Glomerular visceral epithelial cell (primary cell): ENCODE measurements around the gene HEG1.

Experiments used
- DNase-seq: peaks from one replicate; pipeline ENCODE4 v3.0.0-alpha.2; 2016; ENCODE audit errors: extremely low spot score

The HEG1 gene

DNA sequence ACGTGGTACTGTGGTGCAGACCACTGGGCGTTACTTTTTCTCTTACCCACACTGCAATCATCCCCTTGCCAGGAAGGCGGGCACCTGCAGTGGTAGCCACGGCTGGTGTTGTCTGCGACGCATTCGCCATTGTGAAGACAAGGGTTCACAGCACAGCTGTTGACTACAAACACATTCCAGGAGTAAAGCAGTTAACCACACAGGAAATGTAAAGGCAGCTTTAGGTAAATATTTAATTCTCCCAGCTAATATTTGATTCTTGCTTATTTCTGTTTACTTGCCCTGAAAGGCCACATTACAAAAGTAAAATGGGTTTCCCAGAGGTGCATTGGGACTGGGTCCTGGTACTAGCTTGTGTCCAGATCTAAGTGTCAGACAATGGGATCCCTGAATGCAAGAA is 45.4 kb downstream of the HEG1 start:
- no peak for DNase-seq

DNA sequence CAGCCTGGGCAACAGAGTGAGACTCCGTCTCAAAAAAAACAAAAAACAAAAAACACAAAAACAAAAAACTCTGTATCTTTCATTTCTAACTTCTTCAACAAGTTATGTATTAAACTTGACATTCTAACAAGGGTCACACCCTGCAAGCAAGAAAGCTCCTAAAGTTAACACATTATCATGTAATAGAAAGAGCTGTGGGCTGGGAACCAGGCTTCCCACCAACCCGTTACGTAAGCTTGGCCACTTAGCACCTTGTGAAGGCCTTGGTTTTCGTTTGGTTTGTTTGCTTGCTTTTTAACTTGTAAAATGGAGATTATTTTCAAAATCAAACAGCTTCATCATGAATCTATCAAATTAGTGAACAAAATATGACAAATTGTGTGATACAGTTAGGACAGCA is 47.0 kb downstream of the HEG1 start:
- DNase-seq = no peak

DNA sequence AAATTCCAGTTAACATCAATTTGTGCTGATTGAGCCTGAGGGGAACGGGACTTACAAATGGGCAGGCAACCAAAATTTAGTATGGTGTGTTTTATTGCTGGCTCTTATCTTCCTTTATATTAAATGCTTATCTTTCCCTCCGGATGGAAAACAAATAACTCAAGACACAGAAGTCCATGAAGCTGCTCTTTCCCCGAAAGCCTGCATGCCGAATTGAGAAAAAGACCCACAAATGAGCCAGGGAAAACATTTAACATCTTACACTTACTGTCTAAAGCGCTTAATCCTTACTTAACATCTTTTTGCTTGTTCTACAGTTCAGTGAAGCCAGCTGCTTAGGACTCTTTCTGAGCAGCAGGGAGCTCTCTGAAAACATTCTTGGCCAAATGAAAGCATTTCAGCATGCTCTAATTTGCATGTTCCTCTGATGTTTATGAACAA is 49.5 kb downstream of the HEG1 start:
- no peak for DNase-seq

DNA sequence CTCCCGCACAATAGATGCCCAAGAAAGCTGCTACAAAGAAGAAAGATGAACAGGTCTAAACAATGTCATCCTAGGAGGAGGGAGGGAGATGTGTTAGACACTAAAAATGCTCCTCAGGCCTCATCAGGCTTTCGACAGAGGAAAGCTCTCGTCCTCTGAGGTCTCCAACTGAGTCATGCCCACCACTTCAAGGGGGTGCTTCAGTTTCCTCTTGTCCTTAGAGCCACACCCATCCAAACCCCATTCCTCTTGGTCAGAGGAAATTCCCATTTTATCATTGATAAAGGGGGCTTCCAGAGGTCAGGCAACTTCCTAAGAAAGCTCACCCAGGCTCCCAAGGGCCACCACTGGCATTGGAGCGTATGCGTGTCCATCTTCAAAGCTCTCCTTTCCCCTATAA is 50.1 kb downstream of the HEG1 start:
- DNase-seq = no peak

DNA sequence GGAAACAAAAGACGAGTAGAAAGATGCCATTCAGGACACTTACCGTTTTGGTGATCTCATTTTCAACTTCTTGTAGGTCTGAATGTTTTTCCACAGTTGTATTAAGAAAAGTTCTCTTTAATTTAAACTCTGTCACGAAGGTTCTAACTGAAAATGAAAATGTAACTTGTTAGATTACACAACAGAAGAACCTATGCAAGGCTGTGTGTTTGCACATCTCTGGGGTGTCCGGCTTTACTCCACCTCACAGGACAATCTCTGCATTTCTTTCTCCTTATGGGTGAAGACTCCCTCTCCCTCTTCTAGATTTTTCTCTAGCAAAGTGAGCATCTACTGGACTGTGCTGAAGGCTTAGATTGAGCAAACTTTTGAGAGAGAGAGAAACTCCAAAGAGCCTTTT is 50.6 kb downstream of the HEG1 start:
- no peak for DNase-seq

DNA sequence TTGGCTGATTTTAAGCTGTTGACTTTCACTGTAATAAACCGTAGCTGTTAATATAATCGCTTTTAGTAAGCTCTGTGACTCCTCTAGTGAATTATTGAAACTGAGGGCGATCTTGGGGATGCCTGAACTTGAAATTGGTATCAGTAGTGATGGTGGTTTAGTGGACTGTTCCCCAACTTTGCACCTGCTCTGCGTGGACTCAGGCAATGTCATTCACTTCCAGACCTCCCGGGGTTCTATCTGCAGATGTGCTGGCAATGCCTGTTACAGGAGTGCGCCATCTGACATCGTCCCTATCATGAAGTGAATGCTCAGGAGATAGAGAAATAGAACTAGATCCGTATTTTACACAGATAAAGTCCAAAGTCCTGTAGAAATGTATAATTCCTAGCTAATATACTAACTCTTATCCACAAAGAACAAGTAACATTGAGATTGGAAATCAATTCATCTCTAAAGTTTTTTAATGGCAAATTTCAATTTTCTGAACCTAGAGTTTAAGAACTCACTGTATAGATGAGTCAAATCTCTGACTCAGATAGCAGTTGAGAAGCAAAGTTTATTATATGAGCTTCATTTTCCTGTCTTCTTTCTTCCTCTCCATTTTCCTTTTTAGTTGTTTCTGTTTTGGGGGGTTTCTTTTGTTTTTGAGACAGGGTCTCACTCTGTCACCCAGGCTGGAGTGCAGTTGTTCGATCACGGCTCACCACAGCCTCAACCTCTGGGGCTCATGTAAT is 51.8 kb downstream of the HEG1 start:
- no peak for DNase-seq

DNA sequence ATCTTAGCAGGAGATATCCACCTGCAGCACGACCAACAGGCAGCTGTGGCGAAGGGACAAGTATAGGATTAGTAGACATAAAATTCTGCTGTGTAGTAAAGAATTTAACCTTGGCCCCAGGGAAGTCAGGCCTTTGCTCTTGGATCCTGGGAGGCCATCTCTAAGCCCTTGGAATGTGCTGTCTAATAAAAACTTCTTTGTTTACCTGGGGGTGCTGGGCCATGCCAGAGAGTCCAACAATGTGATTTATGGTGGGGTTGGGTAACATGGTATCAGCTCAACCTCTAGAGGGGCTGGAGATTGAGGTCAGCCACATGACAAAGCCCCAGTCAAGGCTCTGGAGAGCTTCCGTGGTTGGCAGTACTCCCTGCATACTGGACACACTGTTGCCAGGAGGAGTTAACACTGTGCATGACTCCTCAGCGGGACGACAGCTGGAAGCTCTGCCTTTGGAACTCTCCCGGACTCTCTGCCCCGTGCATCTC is 52.4 kb downstream of the HEG1 start:
- DNase-seq = peak; percentile 7

DNA sequence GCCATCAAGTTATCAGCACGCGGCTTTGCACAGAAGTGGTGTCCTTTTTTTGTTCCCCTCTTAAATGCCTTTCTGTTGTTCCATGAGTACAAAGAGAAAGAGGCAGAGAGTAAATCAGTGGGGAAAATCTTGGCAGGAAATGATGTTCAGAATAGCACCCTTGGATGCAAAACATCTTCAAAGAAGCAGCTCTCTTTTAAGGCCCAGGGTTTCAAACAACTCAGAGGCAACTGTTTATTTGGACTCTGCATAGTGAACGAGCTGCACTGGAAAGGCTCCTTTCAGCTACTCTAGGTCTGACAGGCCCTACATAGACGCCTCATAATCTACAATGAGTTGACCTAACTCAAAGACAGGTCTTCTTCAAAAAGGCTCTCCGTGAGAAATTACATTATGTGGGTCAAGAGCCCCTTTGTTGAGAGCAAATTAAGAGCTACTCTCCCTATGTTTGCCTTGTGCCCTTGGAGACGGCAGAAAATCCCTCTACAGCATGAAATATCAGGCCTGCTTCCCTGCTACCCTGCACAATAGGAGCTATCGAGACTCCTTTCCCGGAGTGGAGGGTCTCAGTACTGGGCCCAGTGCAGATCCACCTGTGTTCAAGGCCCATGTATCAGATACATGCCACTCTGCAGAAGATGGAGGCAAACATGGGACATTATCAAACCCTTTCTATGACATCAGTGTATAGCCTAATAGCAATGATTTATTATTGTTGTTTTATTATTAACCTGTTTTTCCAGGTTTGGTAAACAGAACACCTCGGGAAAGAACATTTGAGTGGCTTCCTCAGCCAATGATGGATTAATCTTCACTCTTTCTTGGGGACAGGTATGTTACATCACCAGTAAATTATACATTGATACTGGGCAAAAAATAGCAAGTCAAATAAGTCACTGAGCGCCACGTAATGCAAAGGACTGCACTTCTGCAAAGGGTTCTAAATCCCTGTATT is 53.1 kb downstream of the HEG1 start:
- DNase-seq = no peak

DNA sequence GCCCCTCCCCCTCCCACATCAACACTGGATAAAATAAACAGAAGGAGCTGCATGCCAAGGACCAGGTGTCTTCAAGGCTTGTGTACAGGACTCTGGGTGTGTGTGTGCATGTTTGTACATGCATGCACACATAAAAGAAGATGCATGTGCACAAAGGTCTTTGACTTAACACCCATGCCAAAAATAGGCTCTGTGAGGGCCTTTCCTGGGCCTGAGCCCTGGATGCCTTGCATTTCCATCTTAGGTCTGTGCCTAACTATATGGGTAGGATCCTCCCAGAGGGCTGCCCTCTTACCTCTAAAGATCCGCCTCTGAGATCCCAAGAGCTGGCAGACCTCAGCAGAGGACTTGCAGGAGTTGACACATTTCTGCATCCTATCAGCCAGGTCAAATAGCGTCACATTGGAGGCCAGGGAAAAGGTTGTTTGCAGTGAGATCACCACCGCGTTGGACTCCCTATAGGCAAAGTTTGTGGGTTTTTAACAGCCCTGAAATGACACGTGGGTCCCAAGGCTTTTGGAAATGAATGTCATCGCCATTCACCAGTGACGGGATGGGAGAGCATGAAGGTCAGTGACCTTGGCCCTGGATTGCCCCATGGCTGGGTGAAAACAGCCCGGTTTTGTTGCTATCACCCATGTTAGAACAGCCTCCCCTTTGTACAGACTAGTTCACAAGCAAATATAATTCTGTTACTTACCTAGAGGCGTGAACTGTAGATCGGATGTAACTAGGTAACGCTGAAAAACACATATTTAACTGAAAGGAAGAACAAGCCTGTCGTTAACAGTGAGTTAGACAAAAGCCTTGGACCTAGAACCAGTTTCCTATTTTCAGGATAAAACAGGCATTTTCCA is 54.0 kb downstream of the HEG1 start:
- DNase-seq = no peak

DNA sequence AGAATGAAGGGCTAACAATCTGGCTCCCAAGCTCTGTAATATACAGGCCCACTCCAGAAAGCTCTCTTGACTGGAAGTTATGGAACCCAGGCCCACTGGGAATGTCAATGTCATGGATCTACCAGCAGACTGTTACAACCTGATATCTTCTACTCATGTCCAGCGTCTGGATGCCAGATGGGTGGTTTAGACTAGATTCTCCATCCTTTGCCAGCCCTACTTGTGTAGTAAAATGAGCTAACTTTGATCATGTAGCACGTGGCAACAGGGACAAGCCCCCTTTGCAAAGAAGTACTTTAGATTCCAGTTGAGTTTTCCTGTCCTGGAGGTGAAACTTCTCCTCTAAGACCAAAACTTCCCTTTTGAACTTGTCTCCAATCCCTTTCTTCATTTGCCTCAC is 55.1 kb downstream of the HEG1 start:
- DNase-seq = no peak

DNA sequence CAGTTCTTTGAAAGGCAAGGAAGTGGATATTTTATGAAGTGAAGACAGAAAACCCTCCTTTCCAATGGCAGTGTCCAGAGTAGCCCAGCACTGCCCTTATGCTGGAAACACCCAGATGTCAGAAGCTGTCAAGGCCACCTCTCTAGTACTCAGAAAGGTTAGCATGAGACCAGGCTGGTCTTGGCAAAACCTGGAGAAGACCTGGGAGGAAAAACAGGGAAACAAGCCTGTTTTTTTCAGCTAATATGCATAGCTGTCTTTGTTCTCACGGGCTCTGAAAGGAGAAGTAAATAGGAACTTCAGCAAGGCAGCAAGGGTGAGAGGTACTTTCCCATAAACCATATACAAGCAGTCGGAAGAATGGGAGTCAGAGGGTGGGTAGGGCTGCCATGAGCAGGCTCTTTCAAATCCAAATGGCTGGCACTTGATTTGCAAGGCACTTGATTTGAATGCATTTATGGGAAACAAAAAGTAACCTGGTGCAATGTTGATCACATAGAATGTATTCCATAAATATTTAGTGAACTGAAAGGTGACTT is 55.8 kb downstream of the HEG1 start:
- DNase-seq = no peak

DNA sequence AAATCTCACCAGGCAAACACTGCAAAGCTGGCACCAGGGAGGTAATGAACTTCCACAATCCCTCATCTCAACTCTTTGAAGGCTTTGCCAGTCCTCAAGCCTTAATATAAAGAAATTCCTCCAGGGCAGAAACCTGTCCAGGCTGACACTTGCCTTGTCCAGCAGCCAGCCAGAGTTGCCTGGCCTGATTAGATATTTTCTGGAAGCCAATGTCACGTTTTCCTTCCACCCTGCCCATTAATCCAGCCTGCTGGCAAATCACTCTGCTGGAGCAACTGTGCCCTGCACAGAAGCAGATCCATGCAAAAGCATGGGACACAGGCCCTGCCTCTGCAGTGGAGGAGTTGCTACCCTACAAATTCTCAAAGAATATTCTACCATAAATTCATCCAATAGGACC is 56.5 kb downstream of the HEG1 start:
- DNase-seq = no peak

DNA sequence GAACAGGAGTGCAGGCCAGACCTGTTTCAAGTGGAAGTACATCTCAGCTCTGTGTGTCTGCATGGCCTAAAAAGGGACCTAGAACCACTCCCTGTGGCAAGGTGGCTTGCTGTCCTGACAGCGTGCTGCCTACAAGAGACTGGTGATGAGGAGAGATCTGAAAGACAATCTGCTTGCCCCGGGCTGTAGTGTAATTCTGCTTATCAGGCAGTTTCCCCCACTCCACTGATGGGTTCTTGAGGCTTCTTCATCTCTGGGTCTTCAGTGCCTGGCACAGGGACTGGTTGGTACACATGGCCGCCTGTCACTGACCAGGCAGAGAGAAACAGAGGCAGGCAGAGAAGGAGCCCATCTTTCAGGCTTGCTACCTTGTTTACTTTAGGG is 57.6 kb downstream of the HEG1 start:
- DNase-seq = no peak

DNA sequence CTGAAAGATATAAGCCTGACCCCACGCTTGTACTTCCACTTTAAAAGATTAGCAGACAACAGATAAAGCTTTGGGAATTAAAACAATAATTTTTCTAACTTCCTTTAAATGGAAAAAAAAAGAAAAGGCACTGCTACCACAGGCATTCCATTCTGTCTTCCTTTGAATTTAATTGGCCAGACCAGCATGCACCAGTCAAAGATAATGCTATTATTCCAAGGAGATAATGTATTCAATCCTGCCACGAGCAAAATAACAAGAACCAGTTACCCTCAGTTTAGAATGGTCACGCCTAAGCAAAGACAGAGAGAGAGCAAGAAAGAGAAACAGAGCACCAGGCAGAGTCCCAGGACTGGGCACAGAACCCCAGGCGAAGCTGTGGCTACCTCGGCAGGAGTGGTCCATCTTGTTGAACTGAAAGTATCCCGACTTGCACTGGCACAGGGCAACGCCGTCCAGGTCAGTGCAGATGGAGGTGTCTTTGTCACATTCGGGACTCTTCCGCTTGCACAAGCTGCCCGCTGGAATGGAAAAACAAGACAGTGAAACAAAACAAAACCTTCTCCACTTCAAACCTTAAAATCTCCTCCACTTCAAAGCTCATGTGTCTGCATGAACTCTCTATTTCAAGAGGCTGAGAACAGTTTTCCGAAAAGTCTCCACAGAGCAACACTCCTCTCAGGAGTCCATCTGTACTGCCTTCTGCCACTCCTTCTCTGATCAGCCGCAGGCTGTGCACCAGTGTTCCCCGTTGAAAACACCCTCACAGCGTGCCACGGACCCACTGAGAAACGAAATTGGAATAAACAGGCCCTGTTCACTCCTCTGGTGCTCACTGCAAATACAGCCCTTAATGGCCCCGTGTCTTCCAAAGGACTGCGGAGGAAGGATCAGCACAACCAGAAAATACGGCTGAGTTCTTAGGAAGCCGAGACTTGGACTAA is 58.2 kb downstream of the HEG1 start:
- no peak for DNase-seq

DNA sequence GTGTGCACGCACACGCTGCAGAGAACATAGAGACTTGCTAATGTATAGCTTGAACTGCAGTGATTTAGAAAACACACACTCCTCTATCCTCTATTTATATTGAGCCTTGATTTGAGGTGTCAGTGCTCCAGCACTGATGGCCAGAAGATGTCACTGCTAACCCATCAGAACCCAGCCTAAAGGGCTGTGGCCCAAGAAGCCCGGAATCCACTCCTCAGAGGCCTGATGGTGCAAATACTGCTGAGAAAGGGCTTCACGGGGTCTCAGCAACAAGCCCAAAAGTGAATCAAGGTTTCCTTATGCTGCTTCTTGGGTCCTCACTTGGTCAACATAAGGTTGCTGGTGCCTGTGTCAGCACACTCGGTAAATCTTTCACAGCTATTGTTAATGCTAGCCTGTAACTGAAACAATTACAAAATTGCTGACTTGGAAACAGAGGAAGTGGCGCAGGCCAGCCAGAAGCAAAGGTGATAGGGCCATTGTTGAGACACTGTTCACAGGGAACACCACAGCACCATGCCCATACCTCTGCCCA is 60.3 kb downstream of the HEG1 start:
- DNase-seq = peak; percentile 43

DNA sequence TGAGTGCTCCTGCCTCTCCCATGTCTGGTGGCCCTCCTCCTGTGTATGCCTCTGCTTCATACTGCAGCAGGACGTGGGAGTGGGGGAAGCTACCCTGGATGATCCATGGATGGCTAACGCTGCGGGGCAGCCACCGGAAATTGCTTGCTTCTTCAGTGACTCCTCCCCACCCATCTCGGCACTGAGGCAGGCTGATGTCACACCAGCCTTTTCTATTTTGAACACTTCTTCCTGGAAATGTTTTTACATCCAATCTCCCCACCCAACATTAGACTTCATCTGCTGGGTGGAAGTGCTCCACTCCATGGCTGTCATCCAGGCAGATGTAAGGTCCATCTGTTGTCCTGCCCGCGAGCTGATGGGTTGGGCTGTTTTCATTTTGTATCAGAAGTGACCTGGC is 62.3 kb downstream of the HEG1 start:
- no peak for DNase-seq

DNA sequence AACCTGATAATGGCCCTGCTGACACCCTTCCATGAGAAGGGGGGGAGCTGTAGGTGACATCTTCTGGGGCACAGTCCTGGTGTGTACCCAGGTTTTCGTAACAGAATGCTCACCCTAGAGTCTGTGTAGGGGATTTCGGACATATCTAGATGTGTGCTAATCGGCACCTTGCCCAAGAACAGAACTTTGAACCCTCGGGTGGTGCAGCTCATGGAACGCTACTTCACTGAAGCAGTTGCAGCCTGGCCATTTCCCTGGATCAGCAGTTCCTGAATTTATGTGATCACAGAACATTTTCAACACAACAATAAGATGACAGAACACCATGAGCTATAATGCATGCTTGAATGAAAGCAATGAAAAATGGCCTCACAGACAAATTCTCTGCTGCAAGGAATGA is 63.8 kb downstream of the HEG1 start:
- DNase-seq = no peak

DNA sequence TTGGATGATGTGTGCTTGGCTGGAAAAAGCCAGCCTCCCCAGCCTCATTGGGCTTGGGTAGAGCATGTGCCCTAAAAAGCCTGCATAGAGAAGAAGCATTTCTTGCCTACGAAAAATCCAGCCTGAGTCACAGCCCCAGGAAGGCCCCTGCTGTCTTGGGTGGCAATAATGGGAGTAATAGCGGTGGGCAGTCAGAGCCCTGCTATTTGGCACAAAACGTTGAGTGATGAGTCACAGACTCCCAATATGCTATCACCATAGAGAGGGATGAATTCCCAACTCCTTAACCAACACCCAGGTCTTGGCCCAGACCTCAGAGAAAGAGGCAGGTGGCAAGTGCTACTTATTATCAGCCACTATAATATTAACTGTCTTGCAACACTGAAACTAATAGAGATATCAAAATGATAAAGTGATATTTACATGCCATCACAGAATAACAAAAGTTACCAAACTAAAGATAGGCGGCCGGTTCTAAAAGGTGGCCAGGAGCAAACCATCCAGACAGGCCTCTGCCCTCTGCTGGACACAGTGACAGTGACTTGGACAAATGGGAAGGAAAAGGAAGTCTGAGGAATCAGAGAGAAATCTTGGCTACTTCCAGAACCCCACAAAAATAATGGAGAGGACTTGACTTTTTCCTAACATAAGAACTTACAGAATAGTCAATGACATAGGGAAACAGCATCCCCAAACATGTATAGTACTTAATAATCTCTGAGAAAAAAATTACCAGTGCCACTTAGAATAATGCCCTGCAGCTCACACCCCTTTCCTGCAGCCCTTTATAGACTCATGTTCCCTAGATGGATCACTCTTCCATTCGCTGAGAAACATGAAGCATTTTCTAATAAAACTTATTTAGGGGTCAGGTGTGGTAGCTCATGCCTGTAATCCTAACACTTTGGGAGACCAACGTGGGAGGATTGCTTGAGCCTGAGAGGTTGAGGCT is 69.3 kb downstream of the HEG1 start:
- DNase-seq = peak; percentile 91

DNA sequence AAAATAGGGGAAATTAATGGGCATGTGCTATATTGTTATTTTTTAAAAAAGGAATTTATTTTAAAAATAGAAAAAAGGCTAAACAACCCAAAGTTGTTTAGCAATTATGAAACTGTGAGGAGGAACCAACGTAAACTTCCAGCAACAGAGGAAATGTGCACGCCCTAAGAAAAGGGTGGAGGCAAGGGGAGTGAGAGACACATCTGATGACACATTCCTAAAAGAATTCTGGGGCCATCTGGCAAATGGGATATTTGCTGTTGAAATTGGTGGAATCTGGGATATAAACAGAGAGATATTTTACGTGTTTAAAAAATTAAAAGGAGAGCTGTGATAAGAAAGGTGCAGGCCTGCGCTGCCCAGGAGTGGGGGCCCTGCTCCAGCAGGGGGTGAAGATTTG is 70.4 kb downstream of the HEG1 start:
- DNase-seq = peak; percentile 48
